ENCODE data around the gene LRCH4.
A peak's percentile ranks its signal among the peaks of the same experiment; 100 is the strongest.
"Not testable (repeated sequence)": the region's sequence is repeated elsewhere in the genome, so short reads cannot be mapped to it uniquely, and the experiment has no call there.

LRCH4 gene

DNA sequence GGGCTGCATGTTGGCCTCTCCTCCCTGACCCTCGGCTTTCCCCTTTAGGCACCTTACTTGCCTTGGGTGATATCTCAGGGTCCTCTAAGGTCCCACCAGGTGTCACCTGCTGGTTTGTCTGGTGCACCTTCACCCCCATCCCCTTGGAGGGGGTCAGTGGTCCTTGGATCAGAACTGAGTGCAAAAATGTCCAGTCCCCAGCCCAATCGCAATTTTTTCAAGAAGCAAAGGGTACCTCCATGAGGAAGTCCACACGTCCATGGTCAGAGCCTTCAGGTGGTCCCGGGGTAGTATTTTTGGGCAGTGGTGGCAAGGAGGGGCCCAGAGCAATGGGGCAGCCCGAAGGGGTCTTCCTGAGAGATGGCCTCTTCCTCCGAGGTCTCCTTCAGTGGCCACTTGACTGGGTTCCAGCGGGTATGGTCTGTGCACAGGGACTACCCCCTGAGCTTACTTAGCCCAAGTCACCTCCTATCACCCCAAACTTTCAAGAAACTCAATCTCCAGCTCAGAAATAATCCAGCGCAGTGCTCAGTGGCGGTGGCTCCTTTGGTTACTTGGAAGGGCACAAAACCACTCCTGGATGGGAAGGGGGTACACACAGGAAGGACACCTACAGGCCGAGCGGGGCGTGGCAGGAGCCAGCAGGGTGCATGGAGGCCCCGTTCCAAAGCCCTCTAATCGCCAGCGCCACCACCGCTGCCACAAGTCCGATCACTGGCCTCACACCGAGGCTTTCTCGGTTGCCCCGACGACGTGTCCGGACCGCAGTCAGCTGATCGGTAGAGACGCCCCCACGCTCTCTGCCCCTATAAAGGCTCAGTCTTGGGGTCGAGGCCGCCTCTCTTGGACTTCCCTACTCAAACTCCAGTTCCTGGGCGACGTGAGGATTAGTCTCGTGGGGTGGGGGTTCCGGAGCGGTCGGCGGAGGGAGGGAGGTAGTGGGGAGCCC is 16.8 kb downstream of the LRCH4 start:
- Histone ChIP-seq H3K9ac (ENCODE audit: insufficient read length) (no peak overlapping the region), H3K27ac (no peak overlapping the region), H3K36me3 (ENCODE audit: insufficient read depth, low read length) (no peaks in the 10 kb centered on the region; the same call in 1 of the 2 replicates), H3K9me3 (ENCODE audit: low read depth, low read length) (no peaks in the 10 kb centered on the region), H3K4me3 (no peak overlapping the region)
- no peak for DNase-seq (ENCODE audit: low read depth, low spot score)
- TF ChIP-seq FOXP2 (optimal IDR thresholded peaks at IDR 0.05; ENCODE audit: control extremely low read depth, extremely low read length, insufficient read depth): no peak
- no peak for TF ChIP-seq POLR2AphosphoS5 (IDR thresholded peaks at IDR 0.05; ENCODE audit: borderline replicate concordance, low read depth, low read length)
- TF ChIP-seq EZH2 (IDR thresholded peaks at IDR 0.05): no peak

DNA sequence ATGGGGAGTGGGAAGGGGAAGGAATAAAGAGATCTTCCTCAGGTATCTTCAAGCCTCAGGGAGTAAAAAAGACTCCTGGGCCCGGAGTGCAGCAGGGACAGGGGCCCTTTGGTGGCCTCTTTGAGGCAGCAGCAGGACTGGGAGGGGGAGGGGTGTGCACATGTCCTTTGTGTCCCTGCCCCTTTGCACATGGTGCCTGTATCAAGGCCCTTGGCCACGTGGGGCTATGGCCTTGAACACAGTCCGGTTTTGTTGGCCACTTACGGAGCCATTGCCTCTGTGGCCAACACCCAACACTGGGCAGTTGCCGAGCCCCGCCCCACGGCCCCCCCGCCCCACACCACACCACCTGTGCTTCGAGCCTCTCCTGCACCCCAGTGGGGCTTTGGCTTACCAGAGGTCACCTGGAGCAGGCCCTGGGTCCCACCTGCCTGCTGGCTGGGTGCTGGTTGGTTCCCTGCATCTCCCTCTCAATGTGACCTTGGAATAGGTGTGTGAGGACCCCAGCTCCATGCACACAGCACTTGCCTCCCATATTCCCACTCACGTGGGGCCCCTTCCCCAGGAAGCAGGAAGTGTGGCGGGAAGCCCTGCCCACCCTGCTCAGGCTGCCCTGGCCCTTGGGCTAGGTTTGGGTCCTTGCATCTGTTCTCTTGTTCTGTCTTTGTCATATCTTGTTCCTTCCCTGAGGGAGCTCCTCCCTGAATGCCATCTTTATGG is 17.6 kb downstream of the LRCH4 start:
- no peak for TF ChIP-seq POLR2AphosphoS5 (IDR thresholded peaks at IDR 0.05; ENCODE audit: borderline replicate concordance, low read depth, low read length)
- TF ChIP-seq EZH2 (IDR thresholded peaks at IDR 0.05): no peak
- no peak for TF ChIP-seq FOXP2 (optimal IDR thresholded peaks at IDR 0.05; ENCODE audit: control extremely low read depth, extremely low read length, insufficient read depth)
- no peaks in the 10 kb centered on the region for H3K36me3 ChIP-seq (ENCODE audit: insufficient read depth, low read length)
- no peak overlapping the region for H3K9ac ChIP-seq (ENCODE audit: insufficient read length)
- H3K27ac ChIP-seq: no peak overlapping the region
- no peaks in the 10 kb centered on the region for H3K9me3 ChIP-seq (ENCODE audit: low read depth, low read length)
- no peak for DNase-seq (ENCODE audit: low read depth, low spot score)
- H3K4me3 ChIP-seq: no peak overlapping the region

DNA sequence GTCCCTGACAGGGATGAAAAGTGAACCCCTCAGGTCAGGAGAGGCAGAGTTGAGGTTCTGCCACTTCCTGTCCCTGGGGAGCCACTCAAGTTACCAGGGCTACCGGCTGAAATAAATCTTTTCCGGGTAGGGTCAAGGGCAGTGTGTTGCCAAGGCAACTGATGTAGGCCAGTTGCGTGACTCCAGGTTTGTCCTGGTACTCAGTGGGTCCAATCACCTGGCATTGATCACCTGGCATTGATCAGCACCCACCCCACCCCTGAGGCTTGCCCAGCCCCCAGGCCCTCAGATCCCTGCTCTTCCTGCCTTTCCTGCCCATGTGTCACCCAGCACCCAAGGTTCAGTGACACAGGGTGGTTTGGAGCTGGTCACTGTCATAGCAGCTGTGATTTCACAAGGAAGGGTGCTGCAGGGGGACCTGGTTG is 18.2 kb downstream of the LRCH4 start:
- TF ChIP-seq POLR2AphosphoS5 (IDR thresholded peaks at IDR 0.05; ENCODE audit: borderline replicate concordance, low read depth, low read length) (no peak), FOXP2 (optimal IDR thresholded peaks at IDR 0.05; ENCODE audit: control extremely low read depth, extremely low read length, insufficient read depth) (no peak), EZH2 (IDR thresholded peaks at IDR 0.05) (no peak)
- Histone ChIP-seq H3K4me3 (no peak overlapping the region), H3K9ac (ENCODE audit: insufficient read length) (no peak overlapping the region)

DNA sequence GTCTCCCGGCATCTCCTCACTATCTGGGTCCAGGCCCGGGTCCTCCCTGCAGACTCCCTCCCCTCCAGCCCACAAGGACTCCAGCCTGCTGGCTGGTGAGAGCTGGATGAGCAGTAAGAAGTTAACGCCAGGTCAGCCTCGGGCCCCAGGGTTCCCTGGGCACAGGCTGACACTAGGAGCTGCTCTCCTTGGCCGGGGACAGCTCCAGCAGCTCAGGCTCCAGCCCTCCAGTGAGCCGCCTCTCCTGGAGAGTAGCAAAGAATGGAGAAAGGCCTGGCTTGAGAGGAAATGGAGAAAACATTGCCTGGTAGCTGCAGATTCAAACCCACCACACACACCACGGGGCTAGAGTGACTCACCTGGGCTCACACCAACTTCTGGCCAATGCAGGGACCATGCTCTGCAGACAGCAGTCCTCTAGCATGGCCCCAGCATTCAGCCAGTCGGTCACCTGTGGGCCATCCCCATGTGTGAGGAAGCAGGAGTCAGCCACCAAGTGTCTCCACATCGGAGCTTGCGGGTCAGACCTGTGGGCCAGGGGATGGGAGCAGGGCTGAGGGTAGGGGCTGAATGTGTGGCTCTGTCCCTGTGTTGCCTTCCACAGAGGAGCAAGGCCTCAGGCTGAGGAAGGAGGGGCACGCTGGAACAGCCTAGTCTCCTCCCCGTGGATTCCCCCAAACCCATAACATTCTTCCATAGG is 18.7 kb downstream of the LRCH4 start:
- DNase-seq (ENCODE audit: low read depth, low spot score): no peak
- no peak overlapping the region for H3K9ac ChIP-seq (ENCODE audit: insufficient read length)
- no peaks in the 10 kb centered on the region for H3K36me3 ChIP-seq (ENCODE audit: insufficient read depth, low read length)
- TF ChIP-seq POLR2AphosphoS5 (IDR thresholded peaks at IDR 0.05; ENCODE audit: borderline replicate concordance, low read depth, low read length) (no peak), EZH2 (IDR thresholded peaks at IDR 0.05) (no peak), FOXP2 (optimal IDR thresholded peaks at IDR 0.05; ENCODE audit: control extremely low read depth, extremely low read length, insufficient read depth) (no peak)
- H3K27ac ChIP-seq: 0 out of 2 replicates have a peak overlapping the region, but pooled peaks have one; percentile 13
- H3K4me3 ChIP-seq: no peak overlapping the region
- H3K9me3 ChIP-seq (ENCODE audit: low read depth, low read length): no peaks in the 10 kb centered on the region

More for the DNA sequence above, 18.2 kb downstream of the LRCH4 start:
- no peaks in the 10 kb centered on the region for H3K9me3 ChIP-seq (ENCODE audit: low read depth, low read length)
- H3K36me3 ChIP-seq (ENCODE audit: insufficient read depth, low read length): no peaks in the 10 kb centered on the region
- H3K27ac ChIP-seq: no peak overlapping the region
- DNase-seq (ENCODE audit: low read depth, low spot score): no peak

DNA sequence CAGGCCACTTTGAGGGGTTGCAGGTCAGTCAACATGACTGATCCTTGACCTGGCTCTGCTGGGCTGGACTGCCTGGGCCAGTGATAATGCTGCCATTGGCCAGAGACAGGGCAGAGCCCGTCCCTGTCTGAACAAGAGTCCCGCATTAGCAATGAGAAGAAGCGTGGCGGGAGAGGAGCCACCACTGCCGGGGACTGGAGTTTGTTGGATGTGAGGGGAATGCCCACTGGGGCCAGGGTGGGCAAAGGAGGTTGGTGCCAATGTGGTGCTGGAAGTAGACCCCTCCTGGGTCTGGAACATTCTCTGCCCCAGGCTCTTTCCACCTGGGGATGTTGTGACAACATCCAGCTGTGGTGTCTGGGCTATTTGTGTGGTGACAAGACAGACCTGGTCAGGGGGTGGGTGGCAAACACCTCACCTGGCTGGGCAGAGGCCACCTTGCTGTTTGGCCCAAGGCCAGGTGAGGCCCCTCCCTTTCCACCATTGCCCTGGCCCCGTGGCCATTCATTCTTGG is 19.9 kb downstream of the LRCH4 start:
- Histone ChIP-seq H3K9ac (ENCODE audit: insufficient read length) (no peak overlapping the region), H3K27ac (no peak overlapping the region)

DNA sequence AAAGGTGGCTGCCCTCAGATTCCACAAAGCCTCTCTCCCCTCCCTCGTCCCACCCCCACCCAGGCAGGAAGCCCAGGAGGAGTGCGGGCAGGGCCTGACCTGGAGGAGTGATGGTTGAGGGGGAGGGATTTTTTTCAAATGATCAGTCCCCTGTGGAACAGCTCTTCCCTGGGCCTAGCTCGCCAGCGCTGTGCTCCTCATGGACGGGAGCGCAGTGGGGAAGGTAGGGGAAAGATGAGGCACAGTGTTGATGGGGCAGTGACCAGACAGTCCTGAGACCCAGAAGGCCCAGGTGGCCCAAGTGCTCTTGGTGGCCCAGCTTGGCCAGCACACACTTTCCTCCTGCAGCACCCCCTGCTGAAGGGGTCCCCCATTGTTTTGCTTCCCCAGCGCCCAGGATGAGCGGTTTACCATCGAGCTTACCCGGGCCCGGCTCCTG is 20.8 kb downstream of the LRCH4 start:
- no peaks in the 10 kb centered on the region for H3K36me3 ChIP-seq (ENCODE audit: insufficient read depth, low read length)
- no peaks in the 10 kb centered on the region for H3K9me3 ChIP-seq (ENCODE audit: low read depth, low read length)
- TF ChIP-seq EZH2 (IDR thresholded peaks at IDR 0.05): no peak
- no peak for TF ChIP-seq FOXP2 (optimal IDR thresholded peaks at IDR 0.05; ENCODE audit: control extremely low read depth, extremely low read length, insufficient read depth)
- no peak for TF ChIP-seq POLR2AphosphoS5 (IDR thresholded peaks at IDR 0.05; ENCODE audit: borderline replicate concordance, low read depth, low read length)
- no peak overlapping the region for H3K27ac ChIP-seq
- H3K4me3 ChIP-seq: no peak overlapping the region
- no peak for DNase-seq (ENCODE audit: low read depth, low spot score)
- no peak overlapping the region for H3K9ac ChIP-seq (ENCODE audit: insufficient read length)

More for the DNA sequence above, 19.9 kb downstream of the LRCH4 start:
- no peak for DNase-seq (ENCODE audit: low read depth, low spot score)
- Histone ChIP-seq H3K9me3 (ENCODE audit: low read depth, low read length) (no peaks in the 10 kb centered on the region), H3K36me3 (ENCODE audit: insufficient read depth, low read length) (no peaks in the 10 kb centered on the region), H3K4me3 (no peak overlapping the region)
- no peak for TF ChIP-seq FOXP2 (optimal IDR thresholded peaks at IDR 0.05; ENCODE audit: control extremely low read depth, extremely low read length, insufficient read depth)
- no peak for TF ChIP-seq POLR2AphosphoS5 (IDR thresholded peaks at IDR 0.05; ENCODE audit: borderline replicate concordance, low read depth, low read length)
- TF ChIP-seq EZH2 (IDR thresholded peaks at IDR 0.05): no peak

DNA sequence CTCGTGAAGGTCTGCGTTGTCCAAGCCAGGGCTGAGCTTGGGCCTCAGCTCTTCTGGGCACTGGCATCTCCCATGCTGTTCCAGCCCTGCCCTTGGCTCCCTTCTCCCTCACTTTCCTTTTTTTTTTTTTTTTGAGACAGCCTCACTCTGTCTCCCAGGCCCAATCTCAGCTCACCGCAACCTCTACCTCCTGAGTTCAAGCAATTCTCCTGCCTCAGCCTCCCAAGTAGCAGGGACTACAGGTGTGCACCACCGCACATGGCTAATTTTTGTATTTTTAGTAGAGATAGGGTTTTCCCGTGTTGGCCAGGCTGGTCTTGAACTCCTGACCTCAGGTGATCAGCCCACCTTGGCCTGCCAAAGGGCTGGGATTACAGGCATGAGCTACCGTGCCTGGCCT is 21.5 kb downstream of the LRCH4 start:
- not testable (repeated sequence) for H3K27ac ChIP-seq; H3K4me3 ChIP-seq; H3K9ac ChIP-seq (ENCODE audit: insufficient read length); H3K36me3 ChIP-seq (ENCODE audit: insufficient read depth, low read length); H3K9me3 ChIP-seq (ENCODE audit: low read depth, low read length); DNase-seq (ENCODE audit: low read depth, low spot score)

Data from SK-N-MC (cell line).